DMS53 treated with DMSO at 0.1 percent for 48 hours (cell line): ENCODE data around the gene FAM81B.

Experiments
- DNase-seq: peaks from one replicate; lab custom pipeline; 2025; ENCODE audit not compliant: unreplicated experiment; lab: John Stamatoyannopoulos, UW

Gene FAM81B

DNA sequence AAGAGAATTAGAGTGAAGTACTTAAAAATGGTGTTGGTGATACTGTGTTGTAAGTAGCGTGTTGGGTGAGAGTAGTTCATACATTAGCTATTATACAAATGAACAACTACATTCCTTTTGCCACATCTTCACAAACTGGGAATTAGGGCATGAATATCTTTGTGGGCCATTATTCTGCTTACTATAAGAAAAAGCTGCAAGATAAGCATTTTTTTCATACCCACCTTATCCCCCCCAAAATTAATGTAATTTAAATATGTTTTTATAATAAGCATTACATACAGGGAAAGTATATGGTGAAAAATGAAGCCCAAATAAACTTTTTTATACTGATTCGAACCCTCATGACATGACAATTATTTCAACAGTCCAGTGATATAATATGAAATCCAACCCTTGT is 69.5 kb downstream of the FAM81B start:
- DNase-seq, result no peak

GRCh38 chr5:95471487-95471886 is 80.3 kb downstream of the FAM81B start:
- peak; percentile 30 for DNase-seq

GRCh38 chr5:95471942-95472341 is 80.8 kb downstream of the FAM81B start:
- DNase-seq, result no peak

DNA sequence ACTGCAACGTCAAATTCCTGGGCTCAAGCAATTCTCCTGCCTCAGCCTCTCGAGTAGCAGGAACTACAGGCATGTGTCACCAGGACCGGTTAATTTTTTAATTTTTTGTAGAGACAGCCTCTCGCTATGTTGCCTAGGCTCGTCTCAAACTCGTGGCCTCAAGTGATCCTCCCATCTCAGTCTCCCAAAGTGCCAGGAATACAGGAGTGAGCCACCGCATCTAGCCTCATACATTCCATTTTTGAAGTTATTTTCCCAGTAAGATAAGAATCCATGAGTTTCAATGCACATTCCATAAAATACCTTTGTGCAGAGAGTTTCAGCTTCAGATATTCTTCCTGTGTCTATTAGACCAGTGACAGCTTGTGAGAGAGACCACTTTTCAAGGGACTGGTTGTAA is 93.3 kb downstream of the FAM81B start:
- no peak for DNase-seq

DNA sequence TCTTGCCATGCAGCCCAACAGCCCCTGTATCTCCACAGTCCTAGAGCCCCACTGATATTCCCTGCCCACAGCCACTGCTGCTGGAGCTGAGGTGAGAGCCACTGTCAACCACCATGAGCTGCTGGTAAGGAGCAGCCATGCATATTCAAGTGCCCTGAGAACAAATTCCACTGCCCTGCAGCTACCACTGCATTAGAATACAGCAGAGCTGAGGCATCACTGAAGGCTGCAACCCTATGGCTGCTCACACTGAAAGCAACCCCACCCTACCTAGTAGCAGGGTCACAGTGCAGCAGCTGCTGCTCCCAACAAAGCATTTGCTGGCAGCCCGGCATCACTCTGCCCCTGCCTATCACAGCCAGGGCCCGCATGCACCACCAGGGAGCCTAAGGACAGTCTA is 95.0 kb downstream of the FAM81B start:
- no peak for DNase-seq

DNA sequence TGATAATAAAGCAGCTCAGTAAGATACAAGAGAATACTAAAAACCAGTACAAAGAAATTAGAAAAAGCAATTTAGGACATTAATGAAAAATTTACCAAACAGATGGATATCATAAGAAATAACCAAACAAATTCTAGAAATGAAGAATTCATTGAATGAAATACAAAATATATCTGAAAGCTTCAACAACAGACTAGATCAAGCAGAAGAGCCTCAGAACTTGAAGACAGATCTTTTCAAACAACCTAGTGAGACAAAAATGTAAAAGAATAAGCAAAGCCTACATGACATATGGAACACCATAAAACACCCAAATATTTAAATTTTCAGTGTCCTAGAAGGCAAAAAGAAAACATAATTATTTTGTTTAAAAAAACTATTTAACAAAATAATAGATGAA is 96.7 kb downstream of the FAM81B start:
- no peak for DNase-seq
